ENCODE results near the gene UNC5B.

UNC5B gene

GRCh38 chr10:71223347-71224058, 11.1 kb downstream of the UNC5B start:
- no peak for DNase-seq

DNA sequence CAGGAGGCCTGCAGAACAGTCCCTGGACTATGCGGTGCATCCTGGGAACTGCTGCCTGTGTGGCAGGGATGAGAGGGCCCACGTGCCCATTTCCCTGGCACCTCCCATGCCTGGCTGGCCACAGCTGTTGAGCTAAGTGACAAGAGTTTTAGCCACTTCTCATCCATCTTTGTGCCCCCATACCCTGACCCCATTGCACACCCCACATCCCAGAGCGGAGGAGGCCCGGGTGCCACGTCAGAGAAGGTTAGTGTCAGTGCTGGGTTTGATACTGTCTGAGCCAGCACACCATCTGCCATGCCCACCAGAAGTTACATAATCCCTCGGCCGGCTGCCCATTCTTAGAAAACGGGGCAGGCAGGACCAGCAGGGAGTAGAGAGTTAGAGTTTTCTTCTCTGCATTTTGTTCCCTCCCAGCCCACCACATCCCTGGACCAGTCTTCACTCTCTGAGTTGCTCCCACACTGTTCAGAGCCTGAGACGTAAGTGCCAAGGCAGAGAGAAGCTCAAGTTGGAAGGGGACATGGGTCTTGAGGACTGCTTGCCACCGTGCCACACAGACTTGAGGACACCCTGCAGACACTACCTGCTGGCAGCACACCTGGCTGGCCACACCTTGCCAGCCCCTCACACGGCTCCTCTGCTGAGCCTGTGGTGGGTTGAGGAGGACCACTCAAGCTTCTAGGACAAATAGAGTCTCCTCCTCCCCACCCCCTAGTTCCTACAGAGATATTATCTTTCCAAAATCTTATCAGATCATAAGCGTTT, 13.1 kb downstream of the UNC5B start:
- no peak for DNase-seq

GRCh38 chr10:71228875-71229675, 16.7 kb downstream of the UNC5B start:
- no peak for DNase-seq

- DNase-seq = no peak
Observed at GRCh38 chr10:71229726-71230655, 17.6 kb downstream of the UNC5B start.

GRCh38 chr10:71230656-71231025, 18.3 kb downstream of the UNC5B start:
- DNase-seq = no peak

DNA sequence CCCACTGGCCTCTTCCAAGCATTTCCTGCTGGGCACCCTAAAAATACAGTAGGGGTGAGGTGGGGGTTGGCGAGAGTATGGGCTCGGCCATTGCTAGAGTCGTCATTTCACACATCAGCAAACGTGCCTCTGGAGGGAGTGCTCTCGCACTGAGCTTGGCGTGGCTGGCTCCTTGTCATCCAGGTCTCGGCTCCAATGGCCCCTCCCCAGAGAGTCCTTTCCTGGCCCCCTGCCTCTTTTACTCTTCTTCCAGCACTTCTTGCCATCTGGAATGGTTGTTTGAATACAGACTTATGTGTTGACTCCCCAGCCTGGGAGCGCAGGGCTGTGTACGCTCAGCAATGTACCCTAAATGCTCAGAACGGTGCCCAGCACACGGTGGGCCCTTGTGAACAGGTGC, 18.8 kb downstream of the UNC5B start:
- DNase-seq = no peak

- no peak for DNase-seq
Observed at GRCh38 chr10:71232089-71232998, 20.0 kb downstream of the UNC5B start.

- no peak for DNase-seq
Observed at GRCh38 chr10:71233482-71233892, 21.1 kb downstream of the UNC5B start.

GRCh38 chr10:71234004-71234894, 21.9 kb downstream of the UNC5B start:
- DNase-seq = no peak

DNA sequence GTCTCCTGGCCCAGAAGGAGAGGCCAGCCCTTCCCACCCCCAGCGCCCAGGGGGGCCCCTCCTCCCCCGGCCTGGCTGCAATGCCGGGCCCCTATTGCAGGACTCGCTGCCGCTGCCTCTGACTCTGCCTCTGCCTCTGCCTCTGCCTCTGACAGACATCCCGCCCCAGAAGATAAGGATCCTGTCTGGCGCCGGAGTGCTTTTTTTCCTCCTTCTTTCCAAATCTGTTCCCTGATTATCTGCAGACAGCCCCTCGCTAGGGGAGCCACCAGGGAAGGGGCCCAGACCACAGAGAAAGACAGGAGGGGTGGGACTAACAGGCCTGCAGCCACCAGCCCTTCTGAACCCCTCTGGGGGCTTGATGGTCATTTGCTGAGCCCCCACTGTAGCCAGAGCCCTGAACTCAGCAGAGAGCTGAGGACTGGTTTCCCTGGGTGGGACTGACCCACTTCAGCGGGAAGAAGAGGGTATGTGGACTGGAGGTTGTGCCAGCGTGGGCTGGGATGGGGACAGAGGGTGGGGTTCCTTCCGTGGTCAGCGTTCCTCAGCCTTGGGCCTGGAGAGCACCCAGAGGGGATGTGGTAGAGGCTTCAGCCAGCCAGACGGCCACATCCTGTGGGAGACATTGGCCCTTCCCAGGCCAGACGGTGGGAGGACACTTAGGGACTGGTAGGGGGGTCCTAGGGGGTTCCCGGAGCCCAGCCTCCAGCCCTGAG, 22.8 kb downstream of the UNC5B start:
- no peak for DNase-seq

DNA sequence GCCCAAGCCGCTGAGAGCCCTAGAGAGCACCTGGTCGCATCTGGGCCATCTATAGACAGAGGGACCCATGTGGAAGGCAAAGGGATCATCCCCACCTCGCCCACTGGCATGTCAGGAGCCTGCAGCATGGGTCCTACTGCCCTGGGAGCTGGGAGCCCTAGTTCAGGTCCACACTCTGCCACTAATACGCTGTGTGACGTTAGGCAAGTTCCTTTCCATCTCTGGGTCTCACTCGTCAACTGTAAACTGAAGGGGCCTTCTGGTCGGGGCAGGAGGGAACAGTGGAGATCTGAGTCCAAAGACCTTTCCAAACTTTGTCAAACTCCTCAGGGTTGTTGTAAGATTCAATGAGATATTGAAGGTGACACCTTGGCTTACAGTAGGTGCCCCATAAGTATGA, 23.4 kb downstream of the UNC5B start:
- no peak for DNase-seq

- DNase-seq = no peak
Observed at GRCh38 chr10:71236286-71236685, 23.9 kb downstream of the UNC5B start.

- DNase-seq = no peak
Observed at GRCh38 chr10:71236822-71237682, 24.7 kb downstream of the UNC5B start.

DNA sequence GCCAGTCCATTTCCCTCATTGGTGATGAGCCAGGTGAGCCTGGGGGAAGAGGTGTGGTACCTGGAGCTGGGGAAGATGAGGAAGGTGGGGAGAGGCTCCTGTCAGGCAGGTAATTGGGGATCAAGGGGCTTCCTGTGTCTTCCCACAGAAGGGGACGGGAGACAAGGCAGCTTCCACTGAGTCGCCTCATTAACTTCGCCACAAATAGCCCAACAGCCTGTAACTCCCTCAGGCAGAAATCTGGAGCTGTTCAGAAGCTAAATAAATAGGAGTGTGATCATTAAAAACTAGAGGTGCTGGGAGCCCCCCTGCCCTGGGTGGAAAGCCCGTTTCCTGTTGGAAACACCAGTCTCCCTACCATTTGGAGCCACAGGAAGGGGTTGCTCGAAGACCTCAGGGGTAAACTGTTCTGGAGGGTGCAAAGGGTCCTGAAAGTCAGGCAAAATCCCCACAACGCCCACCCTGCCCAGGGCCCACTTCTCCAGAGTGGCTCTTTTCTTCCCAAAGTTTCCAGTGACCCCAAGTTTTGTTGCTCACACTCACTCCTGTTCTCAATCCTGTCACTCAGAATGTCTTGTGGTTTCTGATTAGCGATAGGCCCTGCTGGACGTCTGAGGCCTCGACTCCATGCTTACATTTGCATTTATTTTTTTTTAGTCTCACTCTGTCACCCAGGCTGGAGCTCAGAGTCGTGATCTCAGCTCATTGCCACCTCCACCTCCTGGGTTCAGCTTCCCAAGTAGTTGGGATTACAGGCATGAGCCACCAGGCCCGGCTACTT, 25.7 kb downstream of the UNC5B start:
- no peak for DNase-seq

DNA sequence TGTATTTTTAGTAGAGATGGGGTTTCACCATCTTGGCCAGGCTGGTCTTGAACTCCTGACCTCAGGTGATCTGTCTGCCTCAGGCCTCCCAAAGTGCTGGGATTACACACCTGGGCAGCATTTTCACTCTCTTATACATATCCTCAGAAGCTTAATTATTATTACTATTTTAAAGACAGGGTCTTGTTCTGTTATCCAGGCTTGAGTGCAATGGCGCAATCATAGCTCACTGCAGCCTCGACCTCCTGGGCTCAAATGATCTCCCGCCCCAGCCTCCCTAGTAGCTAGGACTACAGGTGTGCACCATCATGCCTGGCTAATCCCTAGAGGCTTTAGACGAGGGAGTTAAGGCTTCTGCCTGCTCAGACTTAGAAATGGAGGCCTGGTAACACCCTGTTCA, 26.3 kb downstream of the UNC5B start:
- DNase-seq = no peak

- DNase-seq = no peak
Observed at GRCh38 chr10:71239131-71239915, 27.0 kb downstream of the UNC5B start.
